Fibroblast of villous mesenchyme (primary cell): ENCODE measurements around the gene LAMA5. TPM values are rescaled to one million over a fixed set of nuclear protein-coding genes. Genes with fewer than 3 reads are reported as not detected.

Experiments used
- DNase-seq: peaks from one replicate; pipeline ENCODE4 v3.0.0-alpha.2; 2010; ENCODE audit warnings: low read depth
- H3K4me3 ChIP-seq: 2 replicates; pipeline ENCODE4 v1.5.1; 2011; ENCODE audit warnings: low read depth, mild to moderate bottlenecking, low read length
- CTCF ChIP-seq: IDR thresholded peaks from 2 replicates; pipeline ENCODE4 v1.5.1; 2012; ENCODE audit warnings: low read depth, mild to moderate bottlenecking, low read length; ENCODE audit not compliant: insufficient read depth
- total RNA-seq: library from RNA; depleted of rRNA; stranded (reverse); fragments of >200 nt; gene quantifications from 2 replicates; pipeline ENCODE4 v1.2.3, GENCODE V29; 2012

LAMA5 gene
- total RNA-seq, 1 donor = 55.3 TPM

DNA sequence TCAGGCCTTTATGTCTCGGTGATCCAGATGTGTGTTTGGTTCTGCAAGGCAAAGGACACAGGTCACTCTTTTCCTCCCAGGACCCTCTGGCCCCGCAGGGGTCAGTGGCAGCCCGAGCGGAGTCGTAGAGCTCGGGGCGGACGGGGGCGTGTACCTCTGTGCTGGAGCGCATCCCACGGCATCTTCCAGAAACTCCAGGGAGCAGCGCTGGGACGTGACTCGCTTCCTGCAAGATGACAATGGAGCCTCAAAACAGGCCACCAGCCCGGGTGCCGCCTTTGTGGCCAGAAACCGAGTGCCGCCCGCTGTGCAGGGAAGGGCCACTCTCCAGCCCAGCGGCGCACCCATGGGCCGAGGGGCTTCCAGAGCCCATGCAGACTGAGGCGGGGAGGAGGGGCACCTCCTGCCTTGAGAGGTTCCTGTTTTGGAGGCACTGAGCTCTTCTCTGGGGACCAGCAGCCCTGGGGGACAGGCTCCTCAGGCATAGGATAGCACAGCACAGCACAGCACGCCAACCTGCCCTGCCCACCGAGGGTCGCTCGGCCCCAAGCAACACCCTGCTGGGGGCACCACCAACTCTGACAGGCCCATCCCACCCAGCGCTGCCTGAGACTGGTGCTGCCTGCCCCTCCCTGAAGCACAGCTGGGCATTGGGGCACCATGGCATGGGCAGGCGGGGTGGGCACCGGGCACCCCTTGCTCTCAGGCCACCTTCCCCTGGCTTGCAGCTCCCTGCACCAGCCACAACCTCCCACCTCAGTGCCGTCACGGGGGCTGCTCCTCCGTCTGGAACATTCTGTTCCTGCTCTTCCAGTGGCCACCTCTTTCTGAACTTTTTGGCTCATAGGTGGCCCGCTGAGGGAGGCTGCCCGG lies 29.5 kb upstream of the LAMA5 start:
- DNase-seq = no peak
- no peak for TF ChIP-seq CTCF
- no peak overlapping the region for H3K4me3 ChIP-seq

DNA sequence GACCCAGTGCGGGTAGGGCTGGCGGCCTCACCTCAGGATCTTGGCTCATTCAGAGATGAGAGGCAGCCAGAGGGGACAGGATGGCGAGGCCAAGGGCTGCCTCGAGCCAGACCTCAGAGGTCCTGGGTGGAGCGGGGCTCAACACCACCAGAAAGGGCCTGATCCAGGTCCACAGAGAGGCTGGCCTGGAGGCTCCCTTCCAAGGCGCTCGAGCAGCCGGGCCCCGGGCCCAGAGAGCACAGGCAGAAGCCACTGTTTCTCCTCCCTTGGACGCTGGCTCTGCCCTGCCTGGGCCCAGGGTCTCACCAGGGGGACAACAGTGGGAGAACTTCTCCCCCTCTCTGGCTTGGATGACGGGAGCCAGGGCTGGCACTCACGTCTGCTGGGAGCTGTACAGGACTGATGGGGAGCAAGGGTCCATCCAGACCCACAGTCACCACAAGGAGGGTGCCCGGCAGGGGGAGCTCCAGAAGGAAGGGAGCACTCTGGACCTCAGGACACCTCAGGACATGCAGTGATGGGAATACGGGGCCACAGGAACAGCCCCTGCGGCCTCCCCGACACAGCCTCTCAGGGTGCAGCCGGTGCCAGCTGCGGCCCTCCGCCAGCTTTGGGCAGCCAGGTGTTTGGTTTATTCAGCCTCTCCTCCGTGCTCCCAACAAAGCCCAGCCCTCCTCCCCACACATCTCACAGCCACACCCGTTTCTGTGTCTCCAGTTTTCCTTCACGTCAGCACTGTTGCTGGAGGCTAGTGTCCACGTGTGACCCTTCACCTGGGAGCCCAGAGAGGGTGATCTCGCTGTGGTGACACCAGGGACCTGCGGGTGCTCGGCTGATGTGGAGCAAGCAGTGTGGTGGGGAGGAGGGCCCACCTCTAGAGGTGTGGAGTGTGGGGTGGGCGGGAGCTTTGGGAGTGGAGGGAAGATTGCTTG lies 28.5 kb upstream of the LAMA5 start:
- TF ChIP-seq CTCF = no peak
- H3K4me3 ChIP-seq = no peak overlapping the region
- no peak for DNase-seq

- no peak for TF ChIP-seq CTCF
- no peak for DNase-seq
- H3K4me3 ChIP-seq = no peak overlapping the region
These were observed 27.4 kb upstream of the LAMA5 start for GRCh38 chr20:62394248-62395245.

DNA sequence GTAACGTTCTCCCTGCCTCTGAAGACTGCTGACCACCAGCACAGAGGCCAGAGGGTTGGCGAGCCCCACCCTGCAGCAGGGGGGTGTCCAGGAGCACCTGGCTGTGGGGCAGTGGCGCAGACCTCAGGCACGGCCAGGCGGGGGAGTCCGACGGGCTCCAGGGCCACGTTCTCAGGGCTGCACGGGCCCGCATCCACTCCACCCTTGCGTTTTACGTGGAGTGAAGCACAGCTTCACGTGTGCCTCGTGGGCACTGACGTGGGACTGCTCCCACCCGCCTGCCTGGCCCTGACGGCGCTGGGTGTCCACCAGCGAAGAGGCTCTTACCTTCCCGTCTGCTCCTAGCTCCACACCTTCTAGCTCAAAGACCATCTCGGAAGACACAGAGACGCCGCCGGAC lies 26.7 kb upstream of the LAMA5 start:
- no peak for TF ChIP-seq CTCF
- no peak overlapping the region for H3K4me3 ChIP-seq

DNA sequence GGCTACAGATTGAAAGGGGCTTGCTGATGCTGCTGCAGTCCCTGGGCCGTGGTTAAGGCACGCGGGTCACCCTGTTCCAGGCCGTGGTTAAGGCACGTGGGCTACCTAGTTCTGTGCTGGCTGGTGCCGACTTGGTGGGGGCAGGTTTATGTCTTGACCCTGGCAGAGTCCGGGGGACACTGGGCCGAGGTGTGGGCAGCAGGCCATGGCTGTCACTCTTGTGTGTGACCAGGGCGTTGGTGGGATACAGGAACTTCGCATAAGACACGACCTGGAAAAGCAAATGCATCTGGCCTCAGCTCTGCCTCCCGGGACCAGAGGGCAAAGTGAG lies 26.2 kb upstream of the LAMA5 start:
- DNase-seq = no peak
- H3K4me3 ChIP-seq = no peak overlapping the region
- TF ChIP-seq CTCF = no peak

More for the DNA sequence above, 26.7 kb upstream of the LAMA5 start:
- no peak for DNase-seq
